ENCODE measurements around the gene TECPR1.

DNA sequence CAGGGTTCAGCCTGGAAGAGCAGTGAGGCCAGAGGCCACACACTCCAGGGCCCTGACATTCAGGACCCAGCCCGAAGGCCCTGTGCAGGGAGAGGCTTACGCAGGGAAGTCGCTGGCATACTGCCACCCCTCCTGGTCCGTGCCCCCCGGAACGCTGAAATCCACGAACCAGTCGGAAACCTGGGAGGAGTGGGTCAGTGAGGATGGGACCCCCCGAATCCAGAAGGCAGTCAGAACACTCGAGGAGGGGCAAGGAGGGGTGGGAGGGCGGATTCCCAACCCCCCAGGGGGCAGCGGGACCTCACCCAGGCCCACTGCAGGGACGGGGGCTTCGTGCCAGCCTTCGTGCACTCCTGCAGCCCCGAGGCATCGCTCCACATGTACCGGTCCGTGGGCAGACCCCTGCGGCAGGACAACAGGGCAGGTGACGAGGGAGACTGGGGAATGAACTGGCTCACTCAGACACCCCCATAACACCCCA is 27.3 kb downstream of the TECPR1 start:
- TF ChIP-seq, protein P1, sequence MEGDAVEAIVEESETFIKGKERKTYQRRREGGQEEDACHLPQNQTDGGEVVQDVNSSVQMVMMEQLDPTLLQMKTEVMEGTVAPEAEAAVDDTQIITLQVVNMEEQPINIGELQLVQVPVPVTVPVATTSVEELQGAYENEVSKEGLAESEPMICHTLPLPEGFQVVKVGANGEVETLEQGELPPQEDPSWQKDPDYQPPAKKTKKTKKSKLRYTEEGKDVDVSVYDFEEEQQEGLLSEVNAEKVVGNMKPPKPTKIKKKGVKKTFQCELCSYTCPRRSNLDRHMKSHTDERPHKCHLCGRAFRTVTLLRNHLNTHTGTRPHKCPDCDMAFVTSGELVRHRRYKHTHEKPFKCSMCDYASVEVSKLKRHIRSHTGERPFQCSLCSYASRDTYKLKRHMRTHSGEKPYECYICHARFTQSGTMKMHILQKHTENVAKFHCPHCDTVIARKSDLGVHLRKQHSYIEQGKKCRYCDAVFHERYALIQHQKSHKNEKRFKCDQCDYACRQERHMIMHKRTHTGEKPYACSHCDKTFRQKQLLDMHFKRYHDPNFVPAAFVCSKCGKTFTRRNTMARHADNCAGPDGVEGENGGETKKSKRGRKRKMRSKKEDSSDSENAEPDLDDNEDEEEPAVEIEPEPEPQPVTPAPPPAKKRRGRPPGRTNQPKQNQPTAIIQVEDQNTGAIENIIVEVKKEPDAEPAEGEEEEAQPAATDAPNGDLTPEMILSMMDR (tag by site-specific recombination; IDR thresholded peaks at IDR 0.05), result no peak
- TF ChIP-seq ZNF24 (tag by site-specific recombination; IDR thresholded peaks at IDR 0.05) (no peak), ZBTB1 (tag by site-specific recombination; IDR thresholded peaks at IDR 0.05) (no peak), ZNF843 (tag by site-specific recombination; IDR thresholded peaks at IDR 0.05) (no peak), ZNF114 (tag by site-specific recombination; IDR thresholded peaks at IDR 0.05) (no peak), ZNF302 (tag by site-specific recombination; IDR thresholded peaks at IDR 0.05; ENCODE audit: low read depth) (no peak), ZNF664 (tag by site-specific recombination; IDR thresholded peaks at IDR 0.05) (no peak), ZNF311 (tag by site-specific recombination; IDR thresholded peaks at IDR 0.05; ENCODE audit: borderline replicate concordance) (no peak)
- TF ChIP-seq, protein P2, sequence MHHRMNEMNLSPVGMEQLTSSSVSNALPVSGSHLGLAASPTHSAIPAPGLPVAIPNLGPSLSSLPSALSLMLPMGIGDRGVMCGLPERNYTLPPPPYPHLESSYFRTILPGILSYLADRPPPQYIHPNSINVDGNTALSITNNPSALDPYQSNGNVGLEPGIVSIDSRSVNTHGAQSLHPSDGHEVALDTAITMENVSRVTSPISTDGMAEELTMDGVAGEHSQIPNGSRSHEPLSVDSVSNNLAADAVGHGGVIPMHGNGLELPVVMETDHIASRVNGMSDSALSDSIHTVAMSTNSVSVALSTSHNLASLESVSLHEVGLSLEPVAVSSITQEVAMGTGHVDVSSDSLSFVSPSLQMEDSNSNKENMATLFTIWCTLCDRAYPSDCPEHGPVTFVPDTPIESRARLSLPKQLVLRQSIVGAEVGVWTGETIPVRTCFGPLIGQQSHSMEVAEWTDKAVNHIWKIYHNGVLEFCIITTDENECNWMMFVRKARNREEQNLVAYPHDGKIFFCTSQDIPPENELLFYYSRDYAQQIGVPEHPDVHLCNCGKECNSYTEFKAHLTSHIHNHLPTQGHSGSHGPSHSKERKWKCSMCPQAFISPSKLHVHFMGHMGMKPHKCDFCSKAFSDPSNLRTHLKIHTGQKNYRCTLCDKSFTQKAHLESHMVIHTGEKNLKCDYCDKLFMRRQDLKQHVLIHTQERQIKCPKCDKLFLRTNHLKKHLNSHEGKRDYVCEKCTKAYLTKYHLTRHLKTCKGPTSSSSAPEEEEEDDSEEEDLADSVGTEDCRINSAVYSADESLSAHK (tag by site-specific recombination; IDR thresholded peaks at IDR 0.05), result no peak
- TF ChIP-seq, protein P3, sequence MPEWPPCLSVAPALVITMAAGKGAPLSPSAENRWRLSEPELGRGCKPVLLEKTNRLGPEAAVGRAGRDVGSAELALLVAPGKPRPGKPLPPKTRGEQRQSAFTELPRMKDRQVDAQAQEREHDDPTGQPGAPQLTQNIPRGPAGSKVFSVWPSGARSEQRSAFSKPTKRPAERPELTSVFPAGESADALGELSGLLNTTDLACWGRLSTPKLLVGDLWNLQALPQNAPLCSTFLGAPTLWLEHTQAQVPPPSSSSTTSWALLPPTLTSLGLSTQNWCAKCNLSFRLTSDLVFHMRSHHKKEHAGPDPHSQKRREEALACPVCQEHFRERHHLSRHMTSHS (tag by site-specific recombination; IDR thresholded peaks at IDR 0.05), result no peak

All from HEK293 (cell line).